A673 (cell line): ENCODE results near the gene KLHL30.

ENCODE experiments used
- EZH2 ChIP-seq: fragments of 200-600 bp; sonication (generic); IDR thresholded peaks from 2 replicates; pipeline ENCODE4 v1.6.1; 2017; ENCODE audit warnings: borderline replicate concordance, low read depth, mild to moderate bottlenecking, mixed read lengths, antibody characterized with exemption, low read length; ENCODE audit not compliant: poor library complexity, severe bottlenecking
- TF ChIP-seq, protein P1 (sequence below): fragments of 300-800, 200-600 bp; sonication (generic); conservative IDR thresholded peaks from 2 replicates; pipeline ENCODE4 v1.5.1; 2017; ENCODE audit warnings: low read depth, mild to moderate bottlenecking, antibody characterized with exemption, low read length, moderate library complexity, mixed read lengths

DNA sequence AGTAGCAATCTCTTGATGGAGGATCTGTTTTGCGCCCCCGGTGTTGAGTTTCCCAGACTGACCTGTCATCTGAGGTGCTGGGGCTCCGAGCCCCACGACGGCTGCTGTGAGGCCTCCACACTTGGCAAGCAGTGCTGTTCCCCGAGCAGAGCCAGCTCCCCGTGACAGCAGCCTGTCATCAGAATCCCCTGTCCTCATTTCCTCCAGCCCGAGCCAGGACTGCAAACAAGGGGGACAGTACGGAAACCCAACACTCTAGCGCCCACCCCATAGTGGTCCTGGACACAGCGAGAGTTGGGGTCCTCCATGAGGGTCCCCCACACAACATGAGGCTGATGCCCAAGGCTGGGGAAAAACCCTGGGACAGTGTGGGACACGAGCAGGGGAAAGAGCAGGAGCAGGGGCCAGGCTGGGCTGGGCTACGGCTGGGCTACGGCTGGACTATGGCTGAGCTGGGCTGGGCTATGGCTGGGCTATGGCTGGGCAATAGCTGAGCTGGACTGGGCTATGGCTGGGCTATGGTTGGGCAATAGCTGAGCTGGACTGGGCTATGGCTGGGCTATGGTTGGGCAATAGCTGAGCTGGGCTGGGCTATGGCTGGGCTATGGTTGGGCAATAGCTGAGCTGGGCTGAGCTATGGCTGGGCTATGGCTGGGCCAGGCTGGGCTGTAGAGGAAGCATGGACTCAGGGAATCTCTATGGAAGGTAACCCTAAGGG lies 1.5 kb upstream of the KLHL30 start:
- TF ChIP-seq, protein P1, sequence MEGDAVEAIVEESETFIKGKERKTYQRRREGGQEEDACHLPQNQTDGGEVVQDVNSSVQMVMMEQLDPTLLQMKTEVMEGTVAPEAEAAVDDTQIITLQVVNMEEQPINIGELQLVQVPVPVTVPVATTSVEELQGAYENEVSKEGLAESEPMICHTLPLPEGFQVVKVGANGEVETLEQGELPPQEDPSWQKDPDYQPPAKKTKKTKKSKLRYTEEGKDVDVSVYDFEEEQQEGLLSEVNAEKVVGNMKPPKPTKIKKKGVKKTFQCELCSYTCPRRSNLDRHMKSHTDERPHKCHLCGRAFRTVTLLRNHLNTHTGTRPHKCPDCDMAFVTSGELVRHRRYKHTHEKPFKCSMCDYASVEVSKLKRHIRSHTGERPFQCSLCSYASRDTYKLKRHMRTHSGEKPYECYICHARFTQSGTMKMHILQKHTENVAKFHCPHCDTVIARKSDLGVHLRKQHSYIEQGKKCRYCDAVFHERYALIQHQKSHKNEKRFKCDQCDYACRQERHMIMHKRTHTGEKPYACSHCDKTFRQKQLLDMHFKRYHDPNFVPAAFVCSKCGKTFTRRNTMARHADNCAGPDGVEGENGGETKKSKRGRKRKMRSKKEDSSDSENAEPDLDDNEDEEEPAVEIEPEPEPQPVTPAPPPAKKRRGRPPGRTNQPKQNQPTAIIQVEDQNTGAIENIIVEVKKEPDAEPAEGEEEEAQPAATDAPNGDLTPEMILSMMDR = no peak
- no peak for TF ChIP-seq EZH2
